Keratinocyte (primary cell): ENCODE measurements around the gene SOX3. TPM values are rescaled to one million over a fixed set of nuclear protein-coding genes. Genes with fewer than 3 reads are reported as not detected.
A peak's percentile ranks its signal among the peaks of the same experiment; 100 is the strongest.

Experiments
- DNase-seq: peaks from one replicate; pipeline ENCODE4 v3.0.0-alpha.2; 2011; ENCODE audit warnings: low read depth, missing footprints, low spot score
- FAIRE-seq: peaks from 2 replicates; lab custom pipeline; 2011; peaks lifted over from hg19 to GRCh38; lab: Jason Lieb, UNC
- H2AFZ ChIP-seq: 2 replicates; pipeline ENCODE4 v1.6.0; 2012; ENCODE audit warnings: low read length, control low read depth, inconsistent platforms; ENCODE audit not compliant: control insufficient read depth
- H3K27ac ChIP-seq: 2 replicates; pipeline ENCODE4 v1.5.1; 2011; ENCODE audit warnings: low read length; ENCODE audit not compliant: control insufficient read depth, insufficient read depth
- H3K27me3 ChIP-seq: 3 replicates; pipeline ENCODE4 v1.6.0; 2011; ENCODE audit warnings: low read length; ENCODE audit not compliant: control insufficient read depth, insufficient read depth; ENCODE audit errors: extremely low read depth
- H3K36me3 ChIP-seq, 2 experiments: 2 replicates in 1 of 2; 3 replicates in 1 of 2; pipeline ENCODE4 v1.5.1; 2011; ENCODE audit warnings: low read length in 2 of 2, mild to moderate bottlenecking in 1 of 2; ENCODE audit not compliant: control insufficient read depth in 2 of 2, insufficient read depth in 2 of 2; ENCODE audit errors: extremely low read depth in 1 of 2
- H3K4me1 ChIP-seq: 3 replicates; pipeline ENCODE4 v1.5.1; 2011; ENCODE audit warnings: low read length; ENCODE audit not compliant: control insufficient read depth, insufficient read depth; ENCODE audit errors: extremely low read depth
- H3K4me2 ChIP-seq: 3 replicates; pipeline ENCODE4 v1.6.0; 2011; ENCODE audit warnings: low read depth, low read length; ENCODE audit not compliant: control insufficient read depth, insufficient read depth; ENCODE audit errors: extremely low read depth
- H3K4me3 ChIP-seq, 3 experiments: fragments of 200-600 bp in 1 of 3; sonication (generic) in 1 of 3; 2 replicates in 2 of 3; 3 replicates in 1 of 3; pipeline ENCODE4 v1.5.1; 2011 to 2016; ENCODE audit warnings: low read length in 3 of 3, mild to moderate bottlenecking in 3 of 3, control low read depth in 2 of 3, inconsistent platforms in 1 of 3, low read depth in 1 of 3, mixed read lengths in 1 of 3, mixed run types in 1 of 3, moderate library complexity in 1 of 3; ENCODE audit not compliant: control insufficient read depth in 2 of 3, insufficient read depth in 2 of 3; ENCODE audit errors: extremely low read depth in 1 of 3
- H3K79me2 ChIP-seq: 2 replicates; pipeline ENCODE4 v1.6.0; 2012; ENCODE audit warnings: low read length; ENCODE audit not compliant: control insufficient read depth, insufficient read depth
- H3K9ac ChIP-seq: 3 replicates; pipeline ENCODE4 v1.6.0; 2011; ENCODE audit warnings: low read length; ENCODE audit not compliant: control insufficient read depth, insufficient read depth; ENCODE audit errors: extremely low read depth
- H3K9me1 ChIP-seq: 3 replicates; pipeline ENCODE4 v1.6.0; 2011; ENCODE audit warnings: low read length; ENCODE audit not compliant: control insufficient read depth, insufficient read depth; ENCODE audit errors: extremely low read depth
- H3K9me3 ChIP-seq: 2 replicates; pipeline ENCODE4 v1.5.1; 2012; ENCODE audit warnings: low read depth, low read length; ENCODE audit not compliant: control insufficient read depth
- H4K20me1 ChIP-seq: 3 replicates; pipeline ENCODE4 v1.6.0; 2011; ENCODE audit warnings: low read length; ENCODE audit not compliant: control insufficient read depth, insufficient read depth; ENCODE audit errors: extremely low read depth
- EZH2 ChIP-seq: IDR thresholded peaks from one replicate; pipeline ENCODE4 v1.6.1; 2012; ENCODE audit warnings: inconsistent platforms, mild to moderate bottlenecking, low read length, moderate library complexity
- dilution Hi-C: fragments of 300-500 bp; cut with MboI; formaldehyde crosslinking; loops from one replicate; pipeline ENCODE4 v1.7.0; 2020; ENCODE audit warnings: low sequenced_read_pairs; ENCODE audit not compliant: extremely low pct_ligation_motif_present
- polyA plus RNA-seq, 5 experiments: library from polyadenylated mRNA; depleted of rRNA in 3 of 5; stranded (reverse) in 3 of 5; stranded (forward) in 1 of 5; unstranded in 1 of 5; fragments of >200 nt; gene quantifications; 1 replicate in 1 of 5; 2 replicates in 3 of 5; 3 replicates in 1 of 5; pipeline versions ENCODE4 v1.2.1 to v1.2.3, GENCODE V29; 2011 to 2012; ENCODE audit warnings: missing spikeins in 2 of 5, low read depth in 1 of 5, low replicate concordance in 1 of 5
- TF ChIP-seq, protein P1 (sequence below), 3 experiments: IDR thresholded peaks in 1 of 3; conservative IDR thresholded peaks in 1 of 3; optimal IDR thresholded peaks in 1 of 3; 2 replicates in 2 of 3; 3 replicates in 1 of 3; pipeline versions ENCODE3 to v1.5.1; 2011; ENCODE audit warnings: low read length in 3 of 3, mild to moderate bottlenecking in 3 of 3, moderate library complexity in 2 of 3, control low read depth in 1 of 3, inconsistent platforms in 1 of 3; ENCODE audit not compliant: insufficient read depth in 2 of 3; ENCODE audit errors: extremely low read depth in 1 of 3

Gene SOX3
- polyA plus RNA-seq, 1 donor (not counting 4 experiments of a cell fraction or from before 2014, with no cell fraction given): not detected

DNA sequence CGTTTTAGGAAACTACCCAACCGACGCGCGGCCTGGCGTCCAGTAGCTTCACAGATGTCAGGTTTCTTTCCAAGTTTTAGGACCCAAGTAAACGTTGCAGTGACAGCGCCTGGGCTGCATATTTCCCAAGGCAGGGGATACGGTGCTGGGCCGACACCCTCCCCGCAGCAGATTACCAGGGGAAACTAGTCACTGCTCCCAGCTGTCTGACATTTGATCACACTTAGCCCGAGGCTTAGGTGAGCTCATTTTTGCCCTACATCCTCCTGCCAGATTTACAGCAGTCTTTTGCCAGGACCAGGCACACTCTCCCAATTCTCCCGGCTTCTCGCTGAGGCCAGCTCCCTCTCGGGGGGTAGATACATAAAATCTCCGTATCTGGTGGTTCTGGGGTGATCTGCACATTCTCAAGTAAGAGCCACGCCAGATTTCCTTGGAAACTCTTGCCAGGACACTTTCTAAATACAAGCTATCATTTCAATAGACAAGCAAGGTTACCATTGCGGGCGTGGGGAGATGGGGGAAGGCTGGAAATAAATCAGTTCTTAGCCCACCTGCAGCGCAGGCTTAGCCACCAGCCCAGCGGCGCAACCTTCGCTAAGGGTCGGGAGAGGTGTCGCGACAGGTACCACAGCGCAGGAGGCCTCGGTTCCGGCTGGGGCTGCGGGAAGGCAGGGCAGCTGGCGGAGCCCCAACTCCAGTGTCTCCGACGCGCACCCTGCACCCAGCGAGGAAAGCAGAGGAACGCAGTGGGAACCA lies 2.5 kb upstream of the SOX3 start:
- no peak for FAIRE-seq
- H3K4me3 ChIP-seq: no peak overlapping the region
- H3K36me3 ChIP-seq: no peaks in the 10 kb centered on the region
- H2AFZ ChIP-seq: no peak overlapping the region
- no peak overlapping the region for H3K27ac ChIP-seq
- no peaks in the 10 kb centered on the region for H3K9me3 ChIP-seq
- H4K20me1 ChIP-seq: no peaks in the 10 kb centered on the region
- H3K9ac ChIP-seq: no peak overlapping the region
- TF ChIP-seq, protein P1, sequence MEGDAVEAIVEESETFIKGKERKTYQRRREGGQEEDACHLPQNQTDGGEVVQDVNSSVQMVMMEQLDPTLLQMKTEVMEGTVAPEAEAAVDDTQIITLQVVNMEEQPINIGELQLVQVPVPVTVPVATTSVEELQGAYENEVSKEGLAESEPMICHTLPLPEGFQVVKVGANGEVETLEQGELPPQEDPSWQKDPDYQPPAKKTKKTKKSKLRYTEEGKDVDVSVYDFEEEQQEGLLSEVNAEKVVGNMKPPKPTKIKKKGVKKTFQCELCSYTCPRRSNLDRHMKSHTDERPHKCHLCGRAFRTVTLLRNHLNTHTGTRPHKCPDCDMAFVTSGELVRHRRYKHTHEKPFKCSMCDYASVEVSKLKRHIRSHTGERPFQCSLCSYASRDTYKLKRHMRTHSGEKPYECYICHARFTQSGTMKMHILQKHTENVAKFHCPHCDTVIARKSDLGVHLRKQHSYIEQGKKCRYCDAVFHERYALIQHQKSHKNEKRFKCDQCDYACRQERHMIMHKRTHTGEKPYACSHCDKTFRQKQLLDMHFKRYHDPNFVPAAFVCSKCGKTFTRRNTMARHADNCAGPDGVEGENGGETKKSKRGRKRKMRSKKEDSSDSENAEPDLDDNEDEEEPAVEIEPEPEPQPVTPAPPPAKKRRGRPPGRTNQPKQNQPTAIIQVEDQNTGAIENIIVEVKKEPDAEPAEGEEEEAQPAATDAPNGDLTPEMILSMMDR (optimal IDR thresholded peaks at IDR 0.05 in 1 of 3, IDR thresholded peaks at IDR 0.05 in 1 of 3, conservative IDR thresholded peaks at IDR 0.05 in 1 of 3; ENCODE audit: extremely low read depth in 1 of 3, insufficient read depth in 2 of 3, low read length in 3 of 3): no peak
- peak; percentile 49 for TF ChIP-seq EZH2
- dilution Hi-C loops: no loop called here
- no peak for DNase-seq
- no peak overlapping the region for H3K4me2 ChIP-seq
- H3K27me3 ChIP-seq: peaks cover 87% of the 10 kb centered on the region
- H3K4me1 ChIP-seq: no peaks in the 10 kb centered on the region
- no peaks in the 10 kb centered on the region for H3K79me2 ChIP-seq
- no peaks in the 10 kb centered on the region for H3K9me1 ChIP-seq

DNA sequence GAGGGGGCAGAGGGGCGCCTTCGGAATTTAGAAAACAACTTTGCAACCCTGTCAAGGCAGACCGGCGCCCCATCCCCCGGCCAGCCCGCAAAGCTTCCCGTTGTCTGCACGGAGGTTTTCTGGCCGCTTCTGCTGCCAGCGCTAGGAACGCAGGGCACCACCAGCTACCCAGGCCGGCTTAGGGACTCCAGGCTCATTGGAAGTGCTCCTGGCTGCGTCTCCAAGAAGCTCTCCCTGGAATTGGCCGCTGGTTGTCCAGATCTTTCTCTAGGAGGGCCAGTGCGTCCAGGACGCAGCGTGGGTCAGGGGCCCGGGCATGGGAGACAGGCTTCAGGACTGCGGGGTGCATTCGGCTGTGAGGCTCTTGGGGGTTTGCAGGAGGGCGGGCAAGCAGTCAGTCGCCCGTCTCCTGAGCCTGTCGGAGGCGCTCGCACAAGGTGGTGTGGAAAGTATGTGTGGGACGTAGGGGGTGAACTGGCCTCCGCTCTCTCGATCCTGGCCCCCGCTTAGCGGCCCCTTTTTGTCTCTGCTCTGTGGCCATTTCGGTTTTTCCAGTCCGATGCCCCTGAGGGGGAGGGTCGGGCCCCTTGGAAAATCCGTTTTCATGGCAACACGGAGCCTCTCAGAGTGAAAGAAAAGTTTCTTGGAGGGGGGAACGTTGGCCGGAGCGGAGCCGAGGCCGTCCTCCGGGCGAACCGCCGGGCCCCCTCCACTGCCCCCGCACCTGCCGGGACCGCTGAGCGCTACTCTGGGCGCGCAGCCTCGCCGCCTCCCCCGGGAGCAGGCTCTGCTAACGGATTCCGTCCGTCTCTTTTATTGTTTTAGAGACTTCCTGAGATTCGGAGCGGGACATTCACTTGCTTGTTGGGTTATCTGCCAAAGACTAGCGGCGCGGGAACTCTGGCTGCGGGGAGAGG lies 810 bp upstream of the SOX3 start:
- peak; percentile 38 for TF ChIP-seq EZH2
- TF ChIP-seq, protein P1 (optimal IDR thresholded peaks at IDR 0.05 in 1 of 3, IDR thresholded peaks at IDR 0.05 in 1 of 3, conservative IDR thresholded peaks at IDR 0.05 in 1 of 3; ENCODE audit: extremely low read depth in 1 of 3, insufficient read depth in 2 of 3, low read length in 3 of 3): no peak
- Histone ChIP-seq H3K9me3 (no peaks in the 10 kb centered on the region), H3K27me3 (peaks cover 95% of the 10 kb centered on the region), H2AFZ (no peak overlapping the region), H3K4me3 (no peak overlapping the region), H3K27ac (no peak overlapping the region), H3K9ac (no peak overlapping the region), H3K4me2 (no peak overlapping the region), H3K9me1 (no peaks in the 10 kb centered on the region), H3K36me3 (no peaks in the 10 kb centered on the region), H4K20me1 (no peaks in the 10 kb centered on the region), H3K79me2 (no peaks in the 10 kb centered on the region), H3K4me1 (no peaks in the 10 kb centered on the region)
- no peak for DNase-seq
- dilution Hi-C loops: no loop called here
- no peak for FAIRE-seq
